Renal cortex interstitium (tissue), 15 donors: ENCODE results near the gene OTOG. TPM values are rescaled to one million over a fixed set of nuclear protein-coding genes. Genes with fewer than 3 reads are reported as not detected.
A peak's percentile ranks its signal among the peaks of the same experiment; 100 is the strongest.

Source experiments
- DNase-seq, 11 donors: peaks; one replicate each; pipeline ENCODE4 v3.0.0-alpha.2; 2013; ENCODE audit warnings: low read depth in 9 of 11, low spot score in 4 of 11; ENCODE audit errors: extremely low read depth in 1 of 11
- long read RNA-seq, 16 experiments: transcript quantifications; one replicate each; lab custom pipeline, GENCODE V29; 2026
- polyA plus RNA-seq, 3 donors: library from polyadenylated mRNA; unstranded; fragments of 120-200 nt; gene quantifications; one replicate each; pipeline ENCODE4 v1.2.1, GENCODE V29; 2013; ENCODE audit not compliant: insufficient read length in 3 of 3

Gene OTOG, protein sequence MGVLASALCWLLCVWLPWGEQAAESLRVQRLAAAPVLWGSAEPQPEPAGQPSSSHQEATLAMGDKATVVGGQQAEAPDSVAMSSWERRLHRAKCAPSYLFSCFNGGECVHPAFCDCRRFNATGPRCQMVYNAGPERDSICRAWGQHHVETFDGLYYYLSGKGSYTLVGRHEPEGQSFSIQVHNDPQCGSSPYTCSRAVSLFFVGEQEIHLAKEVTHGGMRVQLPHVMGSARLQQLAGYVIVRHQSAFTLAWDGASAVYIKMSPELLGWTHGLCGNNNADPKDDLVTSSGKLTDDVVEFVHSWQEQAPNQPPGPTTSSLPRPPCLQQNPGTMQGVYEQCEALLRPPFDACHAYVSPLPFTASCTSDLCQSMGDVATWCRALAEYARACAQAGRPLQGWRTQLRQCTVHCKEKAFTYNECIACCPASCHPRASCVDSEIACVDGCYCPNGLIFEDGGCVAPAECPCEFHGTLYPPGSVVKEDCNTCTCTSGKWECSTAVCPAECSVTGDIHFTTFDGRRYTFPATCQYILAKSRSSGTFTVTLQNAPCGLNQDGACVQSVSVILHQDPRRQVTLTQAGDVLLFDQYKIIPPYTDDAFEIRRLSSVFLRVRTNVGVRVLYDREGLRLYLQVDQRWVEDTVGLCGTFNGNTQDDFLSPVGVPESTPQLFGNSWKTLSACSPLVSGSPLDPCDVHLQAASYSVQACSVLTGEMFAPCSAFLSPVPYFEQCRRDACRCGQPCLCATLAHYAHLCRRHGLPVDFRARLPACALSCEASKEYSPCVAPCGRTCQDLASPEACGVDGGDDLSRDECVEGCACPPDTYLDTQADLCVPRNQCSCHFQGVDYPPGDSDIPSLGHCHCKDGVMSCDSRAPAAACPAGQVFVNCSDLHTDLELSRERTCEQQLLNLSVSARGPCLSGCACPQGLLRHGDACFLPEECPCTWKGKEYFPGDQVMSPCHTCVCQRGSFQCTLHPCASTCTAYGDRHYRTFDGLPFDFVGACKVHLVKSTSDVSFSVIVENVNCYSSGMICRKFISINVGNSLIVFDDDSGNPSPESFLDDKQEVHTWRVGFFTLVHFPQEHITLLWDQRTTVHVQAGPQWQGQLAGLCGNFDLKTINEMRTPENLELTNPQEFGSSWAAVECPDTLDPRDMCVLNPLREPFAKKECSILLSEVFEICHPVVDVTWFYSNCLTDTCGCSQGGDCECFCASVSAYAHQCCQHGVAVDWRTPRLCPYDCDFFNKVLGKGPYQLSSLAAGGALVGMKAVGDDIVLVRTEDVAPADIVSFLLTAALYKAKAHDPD (N-terminal part only)
- polyA plus RNA-seq, result under 1 TPM; 0.27 to 0.42 (median 0.36) TPM
- long read RNA-seq, donor 1, result 0 reads
- long read RNA-seq, donor 2, result 0 reads
- long read RNA-seq, donor 3, result 0 reads
- long read RNA-seq, donor 4, result 0 reads
- long read RNA-seq, donor 5, result 0 reads
- long read RNA-seq, donor 6, result 0 reads
- long read RNA-seq, donor 7, result 0 reads
- long read RNA-seq, donor 8, result 0 reads
- long read RNA-seq, donor 9, result 0 reads
- long read RNA-seq, donor 10, result 0 reads
- long read RNA-seq, donor 11, result 0 reads
- long read RNA-seq, donor 12, result 0 reads
- long read RNA-seq, donor 13, result 0 reads
- long read RNA-seq, donor 14, result 0 reads
- long read RNA-seq, donor 15, result 0 reads
- long read RNA-seq, donor 16, result 0 reads

DNA sequence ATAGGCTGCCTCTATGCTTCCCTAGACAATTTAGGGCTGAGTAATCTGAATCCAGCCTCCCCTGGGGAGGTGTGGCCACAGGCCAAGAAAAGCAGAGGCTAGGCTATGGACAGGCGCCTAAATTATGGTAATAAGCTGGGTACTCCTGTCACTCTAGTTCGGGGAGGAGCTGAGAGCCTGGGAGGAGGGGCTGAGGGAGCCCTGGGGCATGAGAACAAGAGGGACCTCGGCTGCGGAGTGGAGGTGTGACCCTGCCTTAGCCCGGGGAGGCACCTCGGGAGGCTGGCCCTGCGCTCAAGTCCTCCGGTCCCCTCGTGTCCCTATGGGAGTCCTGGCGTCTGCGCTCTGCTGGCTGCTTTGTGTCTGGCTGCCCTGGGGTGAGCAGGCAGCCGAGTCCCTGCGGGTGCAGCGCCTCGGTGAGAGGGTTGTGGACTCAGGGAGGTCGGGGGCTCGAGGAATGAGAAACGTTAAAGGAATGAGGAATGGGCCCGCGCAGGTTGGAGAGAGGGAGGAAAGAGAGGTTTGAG, at the start of gene OTOG:
Gene OTOG, plus strand, starts transcription at position 209 of the 527 bp plus-strand sequence. Its CDS starts 114 bp downstream, at position 323.
- DNase-seq, result peak in 1 of 11 donors; percentile 42

DNA sequence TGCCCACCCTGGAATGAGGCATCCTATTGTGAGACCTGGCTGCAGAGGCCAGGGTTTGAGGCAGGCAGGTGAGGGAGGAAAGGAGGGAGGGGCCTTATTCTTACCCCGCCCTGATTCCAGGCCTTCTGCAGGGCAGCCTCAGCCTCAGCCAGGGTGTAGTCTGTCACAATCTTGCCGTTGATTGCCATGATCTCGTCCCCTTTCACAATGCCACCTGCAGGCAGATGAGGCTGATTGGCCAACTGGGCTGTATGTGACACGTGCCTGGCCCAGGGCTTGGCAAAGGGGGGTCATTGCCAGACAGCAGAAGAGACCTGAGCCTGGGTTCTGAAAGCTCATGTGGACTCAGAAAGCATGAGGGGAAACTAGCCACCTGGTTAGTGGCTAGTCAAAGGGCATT, 49.0 kb upstream of the OTOG start:
- no peak for DNase-seq

DNA sequence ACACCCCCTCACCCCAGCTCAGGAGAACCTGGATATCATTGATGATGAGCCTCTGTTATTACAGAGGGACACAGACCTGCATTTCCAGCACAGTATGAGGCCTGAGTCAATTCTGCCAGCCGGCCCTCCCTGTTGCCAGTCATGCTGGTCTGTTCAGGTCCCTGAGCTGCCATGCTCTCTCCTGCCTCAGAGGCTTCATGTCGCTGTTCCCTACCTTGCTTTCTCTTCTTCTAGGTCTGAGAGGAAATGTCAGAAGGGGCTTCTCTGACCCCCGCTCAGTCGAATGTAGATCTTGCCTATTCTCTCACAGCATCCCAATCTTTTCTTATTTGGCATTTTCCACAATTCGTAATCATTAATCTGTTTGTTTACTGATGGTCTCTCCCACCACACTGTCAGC, 48.6 kb upstream of the OTOG start:
- DNase-seq, result no peak

DNA sequence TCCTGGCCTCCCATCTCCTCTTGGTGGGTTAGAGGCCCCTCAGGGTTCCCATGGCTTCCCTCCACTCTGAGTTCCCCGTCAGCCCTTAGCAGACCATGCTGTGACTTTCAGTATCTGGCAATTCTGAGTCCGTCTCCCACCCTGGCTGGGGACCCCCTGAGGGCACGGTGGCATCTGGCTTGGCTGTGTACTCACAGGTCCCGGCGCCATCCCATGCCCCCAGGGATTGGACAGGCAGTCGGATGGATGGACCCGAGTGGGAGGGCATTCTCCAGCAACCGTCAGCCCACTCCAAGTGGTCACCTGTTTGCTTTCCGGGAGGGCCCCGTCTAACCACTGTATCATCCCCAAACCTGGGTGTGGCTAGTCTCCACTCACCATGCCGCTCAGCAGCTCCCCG, 46.4 kb upstream of the OTOG start:
- no peak for DNase-seq

DNA sequence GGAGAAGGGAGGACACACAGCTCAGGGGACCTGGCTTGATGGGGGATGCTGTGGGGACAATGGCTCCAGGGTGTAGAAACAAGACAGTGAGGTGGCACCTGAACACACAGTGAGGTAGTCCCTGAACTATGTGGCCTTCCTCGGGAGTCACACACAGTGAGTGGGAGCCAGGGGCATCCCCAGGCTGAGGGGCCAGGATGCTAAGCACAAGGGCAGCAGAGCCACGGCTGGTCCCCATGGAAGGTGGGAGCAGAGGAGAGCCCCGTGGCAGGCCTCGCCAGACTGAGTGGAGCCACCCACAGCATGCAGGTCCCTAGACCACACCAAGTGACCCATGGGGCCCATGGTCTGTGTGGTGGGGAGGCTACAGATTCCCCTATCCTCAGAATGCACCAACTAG, 44.4 kb upstream of the OTOG start:
- no peak for DNase-seq

DNA sequence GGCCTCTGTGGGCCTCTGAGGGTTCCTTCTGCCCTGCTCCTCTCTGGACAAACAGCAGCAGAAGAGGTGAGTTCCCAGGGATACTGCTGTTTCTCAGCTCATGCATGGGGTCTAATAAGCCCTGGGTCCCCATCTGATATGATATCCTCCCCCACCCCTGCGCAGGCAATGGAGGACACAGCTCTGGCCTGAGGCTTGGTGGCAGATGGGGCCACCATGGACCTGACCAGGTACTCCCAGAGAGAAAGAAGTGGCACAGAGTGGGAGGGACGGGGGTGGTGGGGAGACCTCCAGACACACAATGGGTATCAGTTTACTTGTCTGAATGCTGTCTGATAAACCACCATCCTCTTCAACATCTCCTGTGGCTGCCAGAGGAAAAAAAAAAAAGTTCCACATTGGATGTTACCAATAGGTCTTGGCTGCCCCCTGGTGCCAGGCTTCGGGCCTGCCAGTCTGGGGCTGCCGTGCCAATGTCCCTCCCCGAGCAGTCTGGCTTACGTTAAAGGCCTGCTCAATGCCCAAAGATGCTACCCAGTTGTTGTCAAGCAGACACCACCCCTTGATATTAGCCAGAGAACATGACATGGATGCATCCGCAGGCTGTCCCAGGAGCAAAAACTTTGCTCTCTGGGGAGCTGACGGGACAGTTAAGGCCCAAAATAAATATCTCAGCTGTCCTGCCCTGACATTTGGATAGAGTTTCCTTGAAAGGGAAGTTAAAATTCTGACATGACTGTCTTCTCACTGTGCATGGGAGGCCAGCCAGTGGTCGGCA, 42.5 kb upstream of the OTOG start:
- peak in 8 of 11 donors; percentile 37 to 50 (median 44) for DNase-seq

DNA sequence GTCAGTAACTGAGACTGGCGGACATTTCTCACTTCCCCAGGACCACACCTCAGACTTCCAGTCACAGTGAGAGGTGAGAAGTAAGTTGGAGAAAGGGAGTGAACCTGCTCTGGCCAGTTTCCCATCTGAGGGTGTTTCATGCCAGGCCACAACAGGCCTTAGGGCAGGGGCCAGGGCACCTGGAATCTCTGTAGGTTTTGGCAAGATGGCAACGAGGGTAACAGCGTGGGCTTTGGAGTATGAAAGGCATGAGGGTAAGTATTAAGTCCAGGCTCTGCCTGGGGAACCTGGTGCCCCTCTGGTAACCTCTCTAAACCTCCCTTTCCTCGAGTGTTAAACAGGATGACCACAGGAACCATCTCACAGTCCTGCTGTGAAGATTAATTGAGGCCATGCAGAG, 41.9 kb upstream of the OTOG start:
- no peak for DNase-seq

DNA sequence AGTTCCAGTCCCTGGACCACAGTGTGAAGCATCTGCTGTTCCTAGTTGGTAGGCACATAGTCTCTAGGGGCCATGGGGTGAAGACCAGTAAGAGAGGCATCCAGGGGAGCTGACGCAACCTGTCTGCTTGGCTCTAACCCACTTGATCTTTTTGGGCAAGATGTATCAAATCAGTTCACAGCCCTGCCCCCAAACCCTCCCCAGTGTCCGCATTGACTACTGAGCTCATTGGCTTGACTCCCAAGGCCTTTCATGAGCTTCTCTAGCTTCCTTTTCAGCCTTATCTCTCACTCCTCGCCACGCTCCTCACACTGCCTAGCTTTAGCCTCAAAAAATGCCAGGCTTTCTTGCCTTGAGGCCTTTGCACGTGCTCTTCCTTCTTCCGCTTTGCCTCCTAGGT, 40.7 kb upstream of the OTOG start:
- no peak for DNase-seq

DNA sequence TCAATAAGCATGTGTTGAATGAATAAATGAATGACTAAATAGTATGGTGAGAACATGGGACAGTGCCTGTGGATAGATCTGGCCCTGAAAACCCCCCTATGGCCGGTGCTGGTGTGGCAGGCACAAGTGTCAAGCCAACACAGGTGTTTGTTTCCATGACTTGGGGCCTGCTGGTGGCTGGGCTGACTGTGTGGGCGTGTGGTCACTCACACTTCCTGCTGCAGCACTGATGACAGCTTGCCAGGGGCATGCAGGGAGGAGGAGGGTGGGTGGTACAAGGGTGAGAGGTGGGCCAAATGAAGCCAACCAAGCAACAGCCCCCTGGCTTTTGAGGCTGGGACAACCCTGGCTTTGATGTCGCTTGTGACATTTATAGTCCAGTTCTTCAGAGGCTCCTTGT, 40.1 kb upstream of the OTOG start:
- no peak for DNase-seq

DNA sequence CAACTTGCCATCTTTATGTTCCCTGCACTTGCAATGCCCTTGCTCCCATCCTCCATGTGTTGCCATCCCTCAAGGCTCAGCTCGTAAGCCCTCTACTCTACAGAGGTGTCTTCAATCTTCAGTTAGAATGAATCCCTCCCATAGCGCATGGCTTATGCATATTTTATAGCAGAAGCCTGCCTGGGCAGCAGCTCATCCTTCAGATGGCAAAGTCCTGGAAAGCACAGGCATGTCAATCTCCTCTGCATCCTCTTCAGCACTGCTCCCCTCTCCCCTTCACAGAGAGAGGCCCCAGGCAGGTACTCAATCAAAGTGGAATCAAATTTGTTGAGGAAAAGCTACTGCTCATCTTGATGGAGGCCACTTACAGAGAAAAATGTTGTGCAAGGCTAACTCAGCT, 39.3 kb upstream of the OTOG start:
- no peak for DNase-seq

DNA sequence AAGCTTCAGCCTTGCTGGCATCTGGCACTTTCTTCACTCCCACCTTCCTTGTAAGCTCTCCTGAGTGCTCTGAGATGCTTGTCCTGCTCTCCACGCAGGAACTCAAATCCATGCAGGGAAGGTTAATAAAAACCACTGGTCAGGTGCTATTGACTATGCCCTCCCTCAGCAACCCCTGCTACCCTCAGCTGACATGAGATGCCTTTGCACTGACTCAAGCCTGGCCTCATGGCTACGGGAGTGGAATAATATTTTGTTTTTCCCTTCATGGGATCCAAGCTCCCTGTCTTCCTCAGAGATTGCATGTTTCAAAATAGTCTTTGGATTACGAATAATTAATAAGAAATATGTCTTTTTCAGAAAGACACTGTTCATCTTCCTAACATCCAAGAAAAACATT, 38.8 kb upstream of the OTOG start:
- DNase-seq, result no peak

DNA sequence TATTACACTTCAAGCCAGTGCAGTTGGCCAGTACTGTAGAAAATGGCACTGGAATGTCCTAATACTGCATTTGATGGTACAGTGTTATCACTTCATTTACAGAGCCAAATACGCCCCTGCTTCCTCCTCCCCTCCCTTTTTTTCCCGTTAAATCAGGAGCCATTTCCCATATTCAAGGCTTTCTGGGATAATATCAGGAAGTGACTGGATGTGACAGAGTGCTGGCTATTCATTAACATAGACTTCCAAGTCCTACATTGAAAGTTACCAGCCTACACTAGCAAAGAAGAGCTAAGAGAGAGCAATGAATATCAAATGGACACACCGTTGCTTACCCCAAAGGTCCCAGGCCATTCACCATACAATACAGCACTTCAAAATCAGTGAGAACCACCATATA, 38.3 kb upstream of the OTOG start:
- DNase-seq, result no peak

DNA sequence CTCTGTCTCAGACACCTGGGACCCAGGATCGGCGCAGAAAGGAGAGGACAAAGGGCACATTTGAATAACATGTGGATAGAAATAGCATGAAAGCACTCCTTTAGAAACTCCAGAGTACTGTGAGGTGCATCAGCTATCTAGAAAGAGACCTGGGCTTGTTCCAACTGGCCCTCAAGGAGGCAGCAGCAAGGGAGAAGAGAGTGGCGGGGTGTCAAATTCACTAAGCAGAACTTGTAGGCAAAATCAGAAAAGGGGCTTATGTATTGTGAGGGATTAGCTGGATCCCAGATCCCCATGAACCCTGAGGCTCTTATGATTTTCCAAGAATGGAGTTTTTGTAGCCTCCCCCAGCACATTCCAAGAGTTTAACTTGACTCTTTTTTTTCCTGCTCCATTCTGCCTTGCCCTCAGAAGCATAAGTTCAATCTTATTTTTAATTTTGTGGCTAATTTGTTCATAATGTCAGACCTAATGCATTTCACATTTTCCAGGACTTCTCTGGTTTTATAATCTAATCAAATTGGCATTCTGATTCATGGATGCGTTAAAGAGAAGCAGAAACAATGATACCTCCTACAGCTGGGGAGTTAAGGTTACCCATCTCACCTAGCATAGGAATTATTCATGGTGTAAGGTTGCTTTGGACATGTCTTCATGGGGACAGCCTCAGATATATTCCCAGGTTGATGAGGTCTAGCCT, 36.4 kb upstream of the OTOG start:
- no peak for DNase-seq

DNA sequence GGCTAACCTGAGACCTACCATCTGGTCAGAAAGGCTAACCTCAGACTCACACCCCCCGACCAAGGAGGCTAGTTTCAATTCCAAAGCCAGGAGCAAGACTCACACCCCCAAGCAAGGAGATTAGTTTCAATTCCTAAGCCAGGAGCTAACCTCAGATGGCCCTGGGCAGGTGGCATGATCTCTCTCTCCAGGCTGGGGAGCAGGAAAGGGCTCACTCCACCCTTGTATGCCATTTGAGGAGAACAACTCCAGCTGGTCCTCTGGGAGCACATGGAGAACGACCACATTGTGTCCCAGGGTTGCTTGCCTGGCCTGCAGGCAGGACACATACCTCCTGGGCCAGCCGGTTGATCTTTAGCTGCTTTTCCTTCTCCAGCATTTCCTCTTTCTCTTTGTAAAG, 35.5 kb upstream of the OTOG start:
- no peak for DNase-seq

DNA sequence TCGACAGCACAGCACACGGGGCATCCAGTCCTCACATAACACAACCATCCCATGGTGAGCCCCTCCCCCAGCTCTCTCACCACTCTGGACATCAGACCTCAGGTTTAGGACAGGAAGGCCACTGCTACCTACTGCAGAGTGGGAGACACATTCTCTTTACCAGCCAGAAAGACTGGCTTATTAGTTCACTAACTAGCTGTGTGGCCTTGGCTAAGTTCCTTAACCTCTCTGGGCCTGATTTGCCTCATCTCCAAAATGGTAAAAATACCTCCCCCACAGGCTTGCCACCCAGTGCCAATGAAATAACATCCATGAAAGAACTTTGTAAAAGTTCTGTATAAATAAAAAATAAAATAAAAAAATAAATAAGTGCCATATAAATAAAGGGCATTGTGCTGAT, 35.0 kb upstream of the OTOG start:
- no peak for DNase-seq

DNA sequence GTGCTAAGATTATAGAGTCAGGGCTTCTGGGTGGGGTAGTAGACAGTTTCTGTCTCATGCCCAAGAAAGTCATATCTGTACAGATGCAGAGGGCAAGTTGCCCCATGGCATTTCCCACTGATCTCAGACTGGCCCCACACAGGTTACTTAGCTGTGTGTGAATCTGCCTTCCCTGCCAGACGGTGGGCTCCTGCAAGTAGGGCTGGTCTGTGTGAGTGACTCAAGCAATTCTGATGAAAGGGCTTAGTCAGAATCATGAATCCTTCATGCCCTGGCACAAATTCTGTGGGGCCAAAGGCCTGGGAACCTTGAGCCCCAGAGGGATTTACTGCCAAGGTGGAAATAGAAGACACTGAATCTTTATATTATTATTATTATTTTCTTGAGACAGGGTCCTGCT, 33.2 kb upstream of the OTOG start:
- no peak for DNase-seq

DNA sequence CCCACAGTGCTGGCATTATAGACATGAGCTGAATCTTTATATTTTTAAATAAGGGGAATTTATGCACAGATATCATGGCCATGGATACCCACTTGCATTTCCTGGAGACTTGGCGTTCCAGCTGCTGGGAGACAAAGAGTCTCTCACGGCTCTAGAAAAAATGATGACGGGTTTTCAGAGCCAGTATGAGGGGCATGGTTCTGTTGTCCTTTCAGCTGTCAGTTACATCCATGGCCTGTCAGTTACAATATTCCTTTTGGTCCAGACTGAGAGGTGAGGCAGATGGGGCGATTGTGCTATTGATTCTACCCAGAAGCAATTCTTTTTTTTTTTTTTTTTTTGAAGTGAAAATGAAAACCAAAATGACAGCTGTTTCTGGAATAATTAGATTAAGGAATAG, 32.6 kb upstream of the OTOG start:
- DNase-seq, result no peak
